CD14-positive monocyte (primary cell): ENCODE measurements around the gene CERK. TPM values are rescaled to one million over a fixed set of nuclear protein-coding genes. Genes with fewer than 3 reads are reported as not detected.
A peak's percentile ranks its signal among the peaks of the same experiment; 100 is the strongest.

Experiments
- DNase-seq, 3 donors: peaks; one replicate each; pipeline ENCODE4 v3.0.0-alpha.2; 2011 to 2022
- H2AFZ ChIP-seq: 2 replicates; pipeline ENCODE4 v1.6.0; 2012; ENCODE audit warnings: mild to moderate bottlenecking, low read depth, low read length, inconsistent platforms; ENCODE audit not compliant: insufficient read depth, poor library complexity, severe bottlenecking
- H3K27ac ChIP-seq, 2 donors: 1 replicate in 1 of 2; 2 replicates in 1 of 2; pipeline ENCODE4 v1.5.1; 2012 to 2013; ENCODE audit warnings: low read length in 2 of 2, control low read depth in 1 of 2, inconsistent platforms in 1 of 2, low read depth in 1 of 2, mild to moderate bottlenecking in 1 of 2
- H3K27me3 ChIP-seq, 2 donors: one replicate each; pipeline versions ENCODE4 v1.6.0 to v1.6.1; 2011 to 2013; ENCODE audit warnings: low read length in 2 of 2; ENCODE audit not compliant: control insufficient read depth in 2 of 2, insufficient read depth in 2 of 2
- H3K36me3 ChIP-seq, 2 donors: replicated peaks in 1 of 2; 1 replicate in 1 of 2; 2 replicates in 1 of 2; pipeline versions ENCODE4 v1.5.1 to v1.6.1; 2012 to 2013; ENCODE audit warnings: low read length in 2 of 2, control low read depth in 1 of 2, inconsistent platforms in 1 of 2, mild to moderate bottlenecking in 1 of 2; ENCODE audit not compliant: insufficient read depth in 2 of 2, control insufficient read depth in 1 of 2
- H3K4me1 ChIP-seq, 2 donors: 1 replicate in 1 of 2; 2 replicates in 1 of 2; pipeline versions ENCODE4 v1.5.1 to v1.6.1; 2012 to 2013; ENCODE audit warnings: low read length in 2 of 2, control low read depth in 1 of 2, inconsistent platforms in 1 of 2, mild to moderate bottlenecking in 1 of 2, moderate library complexity in 1 of 2; ENCODE audit not compliant: insufficient read depth in 2 of 2, control insufficient read depth in 1 of 2
- H3K4me2 ChIP-seq: replicated peaks from 2 replicates; pipeline ENCODE3; 2012; ENCODE audit warnings: low read length, moderate library complexity, mild to moderate bottlenecking; ENCODE audit not compliant: poor library complexity, severe bottlenecking; ENCODE audit errors: extremely low read depth
- H3K4me3 ChIP-seq, 3 experiments: fragments of 200-600 bp in 1 of 3; sonication (generic) in 1 of 3; replicated peaks in 1 of 3; 1 replicate in 2 of 3; 2 replicates in 1 of 3; pipeline ENCODE4 v1.5.1; 2011 to 2013; ENCODE audit warnings: low read length in 3 of 3, mild to moderate bottlenecking in 3 of 3, control low read depth in 2 of 3, low read depth in 2 of 3, inconsistent platforms in 1 of 3, moderate library complexity in 1 of 3
- H3K79me2 ChIP-seq: 2 replicates; pipeline ENCODE4 v1.6.0; 2012; ENCODE audit warnings: mild to moderate bottlenecking, control low read depth, inconsistent platforms, low read length, moderate library complexity; ENCODE audit not compliant: insufficient read depth
- H3K9ac ChIP-seq: 2 replicates; pipeline ENCODE4 v1.6.0; 2017; ENCODE audit warnings: low read length, mild to moderate bottlenecking; ENCODE audit not compliant: insufficient read depth, poor library complexity, severe bottlenecking
- H3K9me3 ChIP-seq, 2 donors: replicated peaks in 1 of 2; 1 replicate in 1 of 2; 2 replicates in 1 of 2; pipeline versions ENCODE4 v1.5.1 to v1.6.1; 2012 to 2013; ENCODE audit warnings: low read length in 2 of 2, control low read depth in 1 of 2; ENCODE audit not compliant: control insufficient read depth in 1 of 2, insufficient read depth in 1 of 2
- H4K20me1 ChIP-seq: 2 replicates; pipeline ENCODE4 v1.6.0; 2012; ENCODE audit warnings: mild to moderate bottlenecking, low read length, control low read depth, moderate library complexity; ENCODE audit not compliant: insufficient read depth
- H3K27ac Mint-ChIP-seq, 7 donors: one replicate each; pipeline ENCODE4 v1.8.0; 2020; ENCODE audit warnings: mild to moderate bottlenecking in 7 of 7, mixed read lengths in 7 of 7, moderate library complexity in 6 of 7, inconsistent platforms in 2 of 7
- H3K27me3 Mint-ChIP-seq, 3 donors: one replicate each; pipeline ENCODE4 v1.8.0; 2021 to 2022; ENCODE audit warnings: low read depth in 3 of 3, mild to moderate bottlenecking in 3 of 3, mixed read lengths in 3 of 3, moderate library complexity in 3 of 3, inconsistent platforms in 1 of 3
- H3K36me3 Mint-ChIP-seq, 2 donors: one replicate each; pipeline ENCODE4 v1.8.0; 2020; ENCODE audit warnings: mixed read lengths in 2 of 2, inconsistent platforms in 1 of 2, mild to moderate bottlenecking in 1 of 2
- H3K4me1 Mint-ChIP-seq: one replicate; pipeline ENCODE4 v1.8.0; 2020; ENCODE audit warnings: mild to moderate bottlenecking, mixed read lengths
- H3K4me3 Mint-ChIP-seq, 2 donors: one replicate each; pipeline ENCODE4 v1.8.0; 2020; ENCODE audit warnings: mild to moderate bottlenecking in 2 of 2, mixed read lengths in 2 of 2, moderate library complexity in 1 of 2
- H3K9me3 Mint-ChIP-seq, 7 donors: one replicate each; pipeline ENCODE4 v1.8.0; 2020 to 2022; ENCODE audit warnings: mixed read lengths in 7 of 7, mild to moderate bottlenecking in 6 of 7, moderate library complexity in 6 of 7, inconsistent platforms in 2 of 7
- WGBS: methylation state at CpG from one replicate; pipeline ENCODE4 v1.1.5; 2013; ENCODE audit warnings: missing lambda C conversion rate; ENCODE audit not compliant: insufficient coverage; 5-methylcytosine and 5-hydroxymethylcytosine counted together
- intact Hi-C, 2 donors: fragments of 100-400 bp; cut with micrococcal nuclease; formaldehyde crosslinking; loops; one replicate each; pipeline versions ENCODE4 v1.15.0 to v1.15.1; 2023
- polyA plus RNA-seq, 3 donors: library from polyadenylated mRNA; depleted of rRNA in 1 of 3; unstranded in 2 of 3; stranded (reverse) in 1 of 3; fragments of 300-500 nt in 2 of 3; fragments of >200 nt in 1 of 3; fragmentation: Illumina TruSeq in 2 of 3; gene quantifications; 1 replicate in 2 of 3; 2 replicates in 1 of 3; pipeline ENCODE4 v1.2.3, GENCODE V29; 2012 to 2021
- TF ChIP-seq, protein P1 (sequence below): fragments of 200-600 bp; IDR thresholded peaks from one replicate; pipeline ENCODE4 v1.8.0; 2022; ENCODE audit warnings: antibody characterized with exemption, mild to moderate bottlenecking

The CERK gene
- polyA plus RNA-seq, 3 donors, result 22.4 to 40.2 (median 24.5) TPM

DNA sequence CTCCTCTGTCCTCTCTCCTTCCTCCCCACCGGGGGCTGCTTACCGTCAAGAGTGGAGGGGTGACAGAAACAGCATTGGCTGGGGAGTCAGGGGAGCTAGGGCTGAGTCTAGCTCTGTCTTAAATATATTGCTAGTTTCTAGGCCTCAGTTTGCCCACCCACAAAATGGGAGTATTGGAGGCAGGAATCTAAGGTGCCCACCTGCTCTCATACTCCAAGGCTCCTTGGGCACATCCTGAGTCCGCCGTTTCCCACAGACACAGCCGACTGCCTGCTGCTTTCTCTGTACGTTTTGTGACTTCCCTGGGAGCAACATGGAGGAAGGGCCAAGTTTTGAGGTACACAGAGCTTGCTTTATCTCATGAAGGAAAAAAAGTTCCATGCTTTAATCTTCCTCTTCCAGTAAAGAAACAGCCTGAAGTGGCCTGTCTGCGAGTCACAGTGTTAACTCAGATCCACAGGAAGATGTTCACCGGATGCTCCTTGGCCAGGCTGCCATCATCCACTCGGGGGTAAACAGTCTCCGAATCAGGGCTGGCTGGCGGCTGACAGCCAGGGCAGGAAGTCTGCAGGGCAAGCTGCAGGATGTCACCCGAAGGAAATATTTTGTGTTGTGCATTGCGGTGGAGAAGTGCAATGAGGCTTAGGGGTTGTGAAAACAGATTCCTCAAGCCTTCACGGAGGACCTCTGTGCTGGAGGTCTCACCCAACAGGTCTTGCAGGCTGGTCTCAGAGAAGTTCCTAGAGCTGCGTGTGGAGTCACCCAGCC lies 11.0 kb upstream of the CERK start:
- peak overlapping the region; percentile 82 for H2AFZ ChIP-seq
- H3K4me1 ChIP-seq, result peaks cover 52% of the 10 kb centered on the region in 2 donors
- no peaks in the 10 kb centered on the region for H3K79me2 ChIP-seq
- Mint-ChIP-seq H3K36me3 (no peaks in the 10 kb centered on the region), H3K9me3 (no peaks in the 10 kb centered on the region), H3K4me3 (peak overlapping the region; percentile 59 to 85), H3K27me3 (peaks cover 2 to 11% (median 10%) of the 10 kb centered on the region in 3 donors), H3K4me1 (peaks cover 47% of the 10 kb centered on the region), H3K27ac (peak overlapping the region; percentile 70 to 92 (median 80))
- no peaks in the 10 kb centered on the region for H3K36me3 ChIP-seq
- no peaks in the 10 kb centered on the region for H3K9me3 ChIP-seq
- H4K20me1 ChIP-seq, result no peaks in the 10 kb centered on the region
- TF ChIP-seq, protein P1, sequence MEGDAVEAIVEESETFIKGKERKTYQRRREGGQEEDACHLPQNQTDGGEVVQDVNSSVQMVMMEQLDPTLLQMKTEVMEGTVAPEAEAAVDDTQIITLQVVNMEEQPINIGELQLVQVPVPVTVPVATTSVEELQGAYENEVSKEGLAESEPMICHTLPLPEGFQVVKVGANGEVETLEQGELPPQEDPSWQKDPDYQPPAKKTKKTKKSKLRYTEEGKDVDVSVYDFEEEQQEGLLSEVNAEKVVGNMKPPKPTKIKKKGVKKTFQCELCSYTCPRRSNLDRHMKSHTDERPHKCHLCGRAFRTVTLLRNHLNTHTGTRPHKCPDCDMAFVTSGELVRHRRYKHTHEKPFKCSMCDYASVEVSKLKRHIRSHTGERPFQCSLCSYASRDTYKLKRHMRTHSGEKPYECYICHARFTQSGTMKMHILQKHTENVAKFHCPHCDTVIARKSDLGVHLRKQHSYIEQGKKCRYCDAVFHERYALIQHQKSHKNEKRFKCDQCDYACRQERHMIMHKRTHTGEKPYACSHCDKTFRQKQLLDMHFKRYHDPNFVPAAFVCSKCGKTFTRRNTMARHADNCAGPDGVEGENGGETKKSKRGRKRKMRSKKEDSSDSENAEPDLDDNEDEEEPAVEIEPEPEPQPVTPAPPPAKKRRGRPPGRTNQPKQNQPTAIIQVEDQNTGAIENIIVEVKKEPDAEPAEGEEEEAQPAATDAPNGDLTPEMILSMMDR, result no peak
- no peaks in the 10 kb centered on the region for H3K27me3 ChIP-seq
- H3K4me2 ChIP-seq, result peak overlapping the region; percentile 56
- peak overlapping the region in 1 of 3 experiments; percentile 33 for H3K4me3 ChIP-seq
- 8% methylated on average over 12 of the region's 15 CpGs for WGBS
- no peak overlapping the region for H3K9ac ChIP-seq
- H3K27ac ChIP-seq, result peak overlapping the region; percentile 0 to 62
- DNase-seq, result peak in 2 of 3 donors; percentile 38 to 57
- intact Hi-C loops, result no loop called here

DNA sequence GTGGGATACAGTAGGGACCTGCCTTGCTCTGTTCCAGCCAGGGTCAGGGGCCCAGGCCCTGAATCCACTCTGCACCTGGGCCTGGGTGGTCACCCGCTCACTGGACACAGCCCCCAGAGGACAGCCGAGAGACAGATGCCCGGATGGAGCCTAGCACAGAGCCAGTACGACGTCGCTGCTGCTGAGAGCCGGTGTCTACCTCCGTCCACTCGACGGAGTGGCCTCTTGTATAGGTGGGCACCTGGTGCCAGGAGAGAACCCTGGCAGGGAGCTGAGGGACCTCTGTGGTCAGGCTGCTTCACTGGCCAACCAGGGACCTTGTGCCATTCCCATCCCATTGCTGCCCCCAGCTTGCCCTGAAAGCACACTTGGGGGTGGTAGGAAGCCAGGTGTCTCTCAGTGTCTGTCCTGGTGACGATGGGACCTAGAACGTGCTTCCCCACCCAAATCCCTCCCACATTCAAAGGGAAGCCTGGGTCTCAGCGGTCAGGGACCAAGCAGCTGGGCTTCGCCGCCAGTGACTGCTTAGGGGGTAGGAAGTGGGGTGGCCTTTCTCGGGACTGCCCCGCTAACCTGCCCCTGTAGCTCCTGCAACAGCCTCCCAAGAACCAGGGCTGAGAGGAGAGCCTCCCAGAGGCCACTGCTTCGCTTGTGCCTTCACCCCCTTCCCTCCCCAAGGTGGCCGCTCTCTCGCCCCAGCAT lies 10.3 kb upstream of the CERK start:
- 90% methylated on average over 4 of the region's 20 CpGs for WGBS
- Histone ChIP-seq H3K4me3 (peak overlapping the region in 1 of 3 experiments; percentile 33), H3K9ac (no peak overlapping the region), H3K27ac (no peak overlapping the region), H3K27me3 (no peaks in the 10 kb centered on the region), H3K79me2 (no peaks in the 10 kb centered on the region), H3K4me1 (peaks cover 44 to 45% of the 10 kb centered on the region in 2 donors), H3K36me3 (no peaks in the 10 kb centered on the region), H3K9me3 (peaks cover 0 to 1% of the 10 kb centered on the region in 2 donors), H3K4me2 (no peak overlapping the region), H2AFZ (peak overlapping the region; percentile 82), H4K20me1 (no peaks in the 10 kb centered on the region)
- H3K4me1 Mint-ChIP-seq, result peaks cover 40% of the 10 kb centered on the region
- TF ChIP-seq, protein P1, result no peak
- intact Hi-C loops, result no loop called here
- H3K36me3 Mint-ChIP-seq, result no peaks in the 10 kb centered on the region
- H3K9me3 Mint-ChIP-seq, result peaks cover under 1 to 2% (median under 1%) of the 10 kb centered on the region in 7 donors
- H3K27me3 Mint-ChIP-seq, result peaks cover 2 to 11% (median 10%) of the 10 kb centered on the region in 3 donors
- no peak for DNase-seq
- H3K4me3 Mint-ChIP-seq, result no peak overlapping the region
- H3K27ac Mint-ChIP-seq, result peak overlapping the region in 5 of 7 donors; percentile 53 to 92 (median 80)
